ENCODE results near the gene CAPN5.
A peak's percentile ranks its signal among the peaks of the same experiment; 100 is the strongest.
"Not testable (repeated sequence)": the region's sequence is repeated elsewhere in the genome, so short reads cannot be mapped to it uniquely, and the experiment has no call there.

CAPN5 gene

GRCh38 chr11:77044356-77044755 lies 22.4 kb upstream of the CAPN5 start:
- no peak for DNase-seq

- no peak for DNase-seq
Measured at GRCh38 chr11:77044886-77045285, 21.9 kb upstream of the CAPN5 start.

- DNase-seq = peak; percentile 70
Measured at GRCh38 chr11:77046060-77046501, 20.7 kb upstream of the CAPN5 start.

DNA sequence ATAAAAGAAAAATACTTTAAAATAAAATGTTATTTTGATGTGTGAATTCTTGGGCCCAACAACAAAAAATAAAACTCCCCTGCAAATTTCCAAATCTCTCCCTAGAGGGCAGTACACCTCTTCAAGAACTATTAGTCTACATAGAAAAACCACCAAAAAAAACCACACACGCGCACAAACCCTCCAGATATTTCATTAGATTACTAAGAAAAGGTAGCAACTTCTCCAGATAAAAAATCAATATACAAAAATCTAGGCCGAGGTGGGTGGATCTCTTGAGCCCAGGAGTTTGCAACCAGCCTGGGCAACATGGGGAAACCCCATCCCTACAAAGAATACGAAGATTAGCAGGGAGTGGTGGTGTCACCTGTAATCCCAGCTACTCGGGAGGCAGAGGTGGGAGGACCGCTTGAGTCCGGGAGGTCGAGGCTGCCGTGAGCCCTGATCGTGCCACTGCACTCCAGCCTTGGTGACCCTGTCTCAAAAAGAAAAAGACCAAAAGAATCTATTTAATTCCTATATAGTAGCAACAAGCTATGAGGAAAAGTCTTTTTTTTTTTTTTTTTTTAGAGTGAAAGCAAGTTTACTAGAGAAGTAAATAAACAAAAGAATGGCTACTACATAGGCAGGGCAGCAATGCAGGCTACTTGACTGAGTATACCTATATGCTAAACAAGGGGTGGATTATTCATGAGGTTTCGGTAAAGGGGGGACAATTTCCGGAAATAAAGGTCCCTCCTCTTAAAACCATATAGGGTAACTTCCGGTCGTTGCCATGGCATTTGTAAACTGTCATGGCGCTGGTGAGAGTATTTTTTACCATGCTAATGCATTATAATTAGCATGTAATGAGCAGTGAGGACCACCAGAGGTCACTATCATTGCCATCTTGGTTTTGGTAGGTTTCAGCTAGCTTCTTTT lies 19.5 kb upstream of the CAPN5 start:
- DNase-seq = peak; percentile 83

GRCh38 chr11:77047928-77048446 lies 18.8 kb upstream of the CAPN5 start:
- DNase-seq = not testable (repeated sequence)

DNA sequence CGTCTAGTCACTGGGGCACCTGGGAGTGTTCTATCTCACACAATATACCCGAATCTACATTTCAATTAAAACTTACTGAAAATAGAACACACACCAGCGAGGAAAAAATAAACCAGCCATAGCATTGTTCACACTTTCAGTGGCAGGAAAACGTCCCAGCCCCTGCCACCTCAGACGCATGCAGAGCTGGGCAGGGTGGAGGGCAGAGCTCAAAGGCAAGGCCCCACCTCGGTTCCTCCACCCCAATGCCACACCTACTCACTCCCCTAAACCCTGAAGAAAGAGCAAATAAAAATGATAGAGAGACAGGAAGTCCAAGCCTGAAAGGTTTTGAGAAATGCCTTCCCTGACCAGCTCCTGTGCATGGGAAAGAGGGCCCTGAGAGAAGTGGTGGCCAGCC lies 17.7 kb upstream of the CAPN5 start:
- no peak for DNase-seq

DNA sequence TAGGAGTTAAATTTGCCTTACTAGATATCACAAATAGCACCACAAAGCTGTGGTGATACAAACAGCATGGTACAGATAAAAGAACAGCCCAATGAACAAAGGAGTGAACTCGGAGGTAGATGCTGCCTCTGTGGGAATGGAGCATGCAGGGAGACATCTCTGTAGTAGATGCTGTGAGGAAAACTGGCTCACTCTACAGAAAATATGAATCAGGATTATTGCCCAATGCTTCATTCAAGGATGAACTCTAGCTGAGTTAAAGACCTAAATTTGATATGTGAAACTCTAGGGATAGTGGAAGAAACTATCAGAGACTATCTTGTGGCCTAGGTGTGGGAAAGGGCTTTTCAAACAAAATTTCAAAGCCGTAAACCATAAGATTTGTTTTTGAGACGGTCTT lies 15.3 kb upstream of the CAPN5 start:
- no peak for DNase-seq

DNA sequence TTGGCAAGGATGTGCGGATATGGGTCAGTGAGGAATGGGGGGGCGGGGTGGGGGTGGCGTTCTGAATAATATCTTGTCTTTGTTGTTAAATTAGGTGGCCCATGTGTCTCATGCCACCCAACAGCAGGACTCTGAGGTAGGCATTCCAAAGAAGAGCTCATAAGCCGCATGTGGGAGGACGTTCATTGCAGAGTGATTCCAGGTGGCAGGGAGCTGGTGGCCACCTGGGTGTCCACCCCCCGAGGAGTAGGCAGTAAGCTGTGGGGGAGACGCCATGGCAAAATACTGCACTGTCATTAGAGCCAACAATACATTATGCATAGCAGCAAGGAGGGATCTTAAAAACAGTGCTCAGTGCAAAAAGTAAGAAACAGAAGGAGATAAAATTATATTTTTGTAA lies 14.3 kb upstream of the CAPN5 start:
- no peak for DNase-seq

GRCh38 chr11:77053217-77054015 lies 13.4 kb upstream of the CAPN5 start:
- DNase-seq = no peak

DNA sequence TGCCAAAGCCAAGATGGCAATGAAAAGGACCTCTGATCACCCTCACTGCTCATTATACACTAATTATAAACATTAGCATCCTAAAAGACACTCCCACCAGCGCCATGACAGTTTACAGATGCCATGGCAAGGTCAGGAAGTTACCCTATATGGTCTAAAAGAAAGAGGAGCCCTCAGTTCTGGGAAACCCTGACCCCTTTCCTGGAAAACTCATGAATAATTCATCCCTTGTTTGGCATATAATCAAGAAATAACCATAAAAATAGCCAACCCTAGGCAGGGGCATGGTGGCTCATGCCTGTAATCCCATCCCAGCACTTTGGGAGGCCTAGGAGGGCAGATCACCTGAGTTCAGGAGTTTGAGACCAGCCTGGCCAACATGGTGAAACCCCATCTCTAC lies 12.7 kb upstream of the CAPN5 start:
- DNase-seq = no peak

GRCh38 chr11:77055101-77055561 lies 11.6 kb upstream of the CAPN5 start:
- DNase-seq = no peak

DNA sequence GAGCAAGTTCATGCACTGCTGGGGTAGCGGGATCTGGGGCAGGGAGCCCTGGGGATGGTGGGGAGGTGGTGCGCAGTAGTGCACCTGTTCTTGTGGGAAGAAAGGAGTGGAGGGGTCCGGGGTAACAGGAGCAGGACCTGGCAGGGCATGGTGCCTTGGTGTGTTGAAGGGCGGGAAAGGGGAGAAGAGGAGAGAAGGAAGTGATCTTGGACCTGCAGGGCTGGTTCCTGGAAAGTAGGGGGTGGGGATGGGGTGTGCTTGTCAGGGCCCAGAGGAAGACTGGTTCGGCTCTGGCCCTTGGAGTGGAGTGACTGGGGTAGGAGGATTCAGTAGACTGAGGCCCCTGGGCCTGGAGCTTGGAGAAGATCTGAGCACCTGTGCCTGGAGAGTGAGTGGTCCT lies 10.9 kb upstream of the CAPN5 start:
- DNase-seq = no peak

GRCh38 chr11:77056814-77057402 lies 9.9 kb upstream of the CAPN5 start:
- DNase-seq = no peak

- DNase-seq = no peak
Measured at GRCh38 chr11:77057938-77058474, 8.8 kb upstream of the CAPN5 start.

DNA sequence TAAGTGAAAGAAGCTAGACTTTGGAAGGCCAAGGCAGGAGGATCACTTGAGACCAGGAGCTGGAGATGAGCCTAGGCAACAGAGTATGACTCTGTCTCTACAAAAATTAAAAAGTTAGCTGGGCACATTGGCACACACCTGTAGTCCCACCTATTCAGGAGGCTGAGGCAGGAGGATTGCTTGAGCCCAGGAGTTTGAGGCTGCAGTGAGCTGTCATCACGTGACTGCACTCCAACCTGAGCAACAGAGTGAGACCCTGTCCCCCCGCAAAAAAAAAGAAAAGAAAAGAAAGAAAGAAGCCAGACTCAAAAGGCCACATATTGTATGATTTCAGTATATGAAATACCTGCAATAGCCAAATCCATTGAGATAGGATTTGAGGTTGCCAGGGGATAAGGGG lies 7.9 kb upstream of the CAPN5 start:
- DNase-seq = no peak

GRCh38 chr11:77059806-77060205 lies 7.0 kb upstream of the CAPN5 start:
- no peak for DNase-seq

DNA sequence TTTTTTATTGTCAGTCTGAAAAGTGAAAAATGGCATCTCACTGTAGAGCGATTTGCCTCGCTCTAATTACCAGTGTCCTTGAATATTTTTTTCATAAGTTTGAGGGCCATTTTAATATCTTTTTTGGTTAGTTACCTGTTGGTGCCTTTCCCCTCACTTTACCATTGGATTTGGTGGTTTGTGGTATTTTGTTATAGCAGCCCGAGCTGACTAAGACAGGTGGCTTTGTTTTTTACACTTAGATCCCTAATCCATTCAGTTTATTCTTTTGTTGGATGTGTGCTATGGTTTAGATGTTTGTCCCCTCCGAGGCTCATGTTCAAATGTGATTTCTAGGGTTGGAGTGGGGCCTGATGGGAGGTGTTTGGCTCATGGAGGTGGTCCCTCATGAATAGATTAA lies 6.5 kb upstream of the CAPN5 start:
- DNase-seq = no peak

- not testable (repeated sequence) for DNase-seq
Measured at GRCh38 chr11:77061258-77061657, 5.5 kb upstream of the CAPN5 start.

DNA sequence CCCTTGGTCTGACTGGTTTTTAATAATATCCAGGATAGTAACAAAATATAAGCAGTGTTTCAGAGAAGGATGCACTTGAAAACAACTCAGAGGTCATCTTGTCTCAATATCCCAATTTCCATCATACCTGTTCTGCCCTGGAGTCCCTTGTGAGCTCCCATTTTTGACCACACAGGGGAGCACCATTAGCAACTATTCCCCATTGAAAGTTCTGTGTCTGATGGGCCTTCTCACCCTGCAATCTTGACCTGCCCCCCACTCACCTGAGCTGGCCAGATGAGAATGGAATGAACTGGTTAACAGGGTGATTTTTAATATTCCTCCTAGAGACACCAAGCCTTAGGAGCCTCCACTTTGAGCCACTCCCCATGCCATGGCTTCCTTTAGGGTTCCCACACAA lies 3.8 kb upstream of the CAPN5 start:
- DNase-seq = no peak

DNA sequence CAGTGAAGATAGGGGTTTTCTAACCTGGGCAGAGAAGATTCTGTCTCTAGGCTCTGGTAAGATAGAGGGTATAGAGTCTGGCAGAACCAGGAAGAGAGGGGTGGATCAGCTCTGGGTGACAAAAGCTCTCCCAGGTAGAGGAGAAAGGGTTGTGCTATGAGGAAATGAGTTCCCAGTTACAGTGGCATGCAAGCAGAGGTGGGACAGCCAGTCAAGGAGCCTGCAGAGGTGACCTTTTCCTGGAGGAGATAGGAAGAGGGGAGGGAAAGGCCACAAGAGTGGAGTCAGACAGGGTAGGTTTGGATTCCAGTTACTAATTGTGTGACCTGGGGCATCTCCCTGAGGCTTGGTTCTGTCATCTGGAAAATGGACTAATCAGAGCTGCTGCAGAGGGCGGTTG lies 3.4 kb upstream of the CAPN5 start:
- no peak for DNase-seq

DNA sequence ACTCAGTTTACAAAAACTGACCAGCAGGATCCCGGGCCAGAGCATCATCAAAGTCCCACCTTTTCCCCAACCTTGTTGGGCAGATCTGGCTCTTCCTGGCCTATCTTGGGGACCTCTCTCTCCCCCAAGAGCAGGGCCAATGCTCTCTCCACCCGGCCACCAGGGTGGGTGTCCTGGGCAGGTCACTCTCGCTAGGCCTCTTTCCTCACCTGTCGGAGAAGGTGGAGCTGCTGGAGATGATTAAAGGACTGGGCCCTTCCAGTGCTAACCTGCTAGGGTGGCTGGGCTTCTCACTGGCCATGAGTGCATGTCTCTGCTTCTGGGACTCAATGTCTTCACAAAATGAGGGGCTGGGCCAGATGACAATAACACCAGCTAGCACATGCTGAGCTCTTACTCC lies 2.9 kb upstream of the CAPN5 start:
- no peak for DNase-seq

DNA sequence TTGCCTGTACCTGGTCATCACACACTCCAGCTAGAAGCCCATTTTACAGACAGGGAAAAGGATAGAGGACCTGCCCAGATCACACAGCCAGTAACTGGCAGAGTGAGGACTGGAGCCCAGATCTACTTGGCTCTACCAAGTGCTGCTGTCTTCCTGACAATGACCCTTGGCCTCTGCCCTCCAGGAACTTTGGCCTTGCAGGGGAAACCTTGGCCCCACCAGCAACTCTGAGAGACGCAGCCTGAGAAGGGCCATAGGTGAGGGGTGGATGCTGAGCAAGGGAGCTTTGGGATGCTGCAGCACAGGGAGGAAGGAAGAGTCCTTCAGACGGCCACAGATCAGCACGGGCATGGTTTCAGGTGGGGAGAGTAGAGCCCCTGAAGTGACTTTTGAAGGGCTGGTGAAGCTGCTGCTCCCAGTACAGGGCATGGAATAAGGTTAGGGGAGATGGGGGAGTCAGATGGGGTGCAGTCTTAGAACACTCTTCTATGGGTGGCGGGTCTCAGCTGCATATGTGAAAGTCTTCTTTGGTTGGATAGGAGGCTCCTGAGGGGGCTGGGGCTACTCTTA lies 2.0 kb upstream of the CAPN5 start:
- no peak for DNase-seq

GRCh38 chr11:77065878-77066228 lies 918 bp upstream of the CAPN5 start:
- DNase-seq = no peak
